Ishikawa (cell line): ENCODE data around the gene ENOPH1.

Experiments used
- CEBPB ChIP-seq: IDR thresholded peaks from 2 replicates; pipeline ENCODE4 v1.6.1; 2012
- CREB1 ChIP-seq: IDR thresholded peaks from 2 replicates; pipeline ENCODE4 v1.6.1; 2012; ENCODE audit warnings: low read depth
- EGR1 ChIP-seq: IDR thresholded peaks from 2 replicates; pipeline ENCODE4 v1.6.1; 2012
- EP300 ChIP-seq: IDR thresholded peaks from 2 replicates; pipeline ENCODE4 v1.6.1; 2012; ENCODE audit warnings: borderline replicate concordance
- FOXM1 ChIP-seq: IDR thresholded peaks from 2 replicates; pipeline ENCODE4 v1.6.1; 2012; ENCODE audit warnings: low read depth, borderline replicate concordance
- MAX ChIP-seq: IDR thresholded peaks from 2 replicates; pipeline ENCODE4 v1.6.1; 2012
- NFIC ChIP-seq: IDR thresholded peaks from 2 replicates; pipeline ENCODE4 v1.6.1; 2012
- RAD21 ChIP-seq: IDR thresholded peaks from 2 replicates; pipeline ENCODE4 v1.6.1; 2012; ENCODE audit warnings: low read depth
- REST ChIP-seq: IDR thresholded peaks from 2 replicates; pipeline ENCODE4 v1.6.1; 2012; ENCODE audit warnings: low read depth, mild to moderate bottlenecking
- TAF1 ChIP-seq: IDR thresholded peaks from 2 replicates; pipeline ENCODE4 v1.6.1; 2012; ENCODE audit warnings: low read depth, mild to moderate bottlenecking
- TCF12 ChIP-seq: IDR thresholded peaks from 2 replicates; pipeline ENCODE4 v1.6.1; 2012; ENCODE audit warnings: low read depth
- TEAD4 ChIP-seq: IDR thresholded peaks from 2 replicates; pipeline ENCODE4 v1.6.1; 2012
- YY1 ChIP-seq: IDR thresholded peaks from 2 replicates; pipeline ENCODE4 v1.6.1; 2012; ENCODE audit warnings: low read depth
- ZBTB7A ChIP-seq: IDR thresholded peaks from 2 replicates; pipeline ENCODE4 v1.6.1; 2012; ENCODE audit warnings: low read depth
- TF ChIP-seq, protein P1 (sequence below): IDR thresholded peaks from 2 replicates; pipeline ENCODE4 v1.6.1; 2012

Gene ENOPH1

DNA sequence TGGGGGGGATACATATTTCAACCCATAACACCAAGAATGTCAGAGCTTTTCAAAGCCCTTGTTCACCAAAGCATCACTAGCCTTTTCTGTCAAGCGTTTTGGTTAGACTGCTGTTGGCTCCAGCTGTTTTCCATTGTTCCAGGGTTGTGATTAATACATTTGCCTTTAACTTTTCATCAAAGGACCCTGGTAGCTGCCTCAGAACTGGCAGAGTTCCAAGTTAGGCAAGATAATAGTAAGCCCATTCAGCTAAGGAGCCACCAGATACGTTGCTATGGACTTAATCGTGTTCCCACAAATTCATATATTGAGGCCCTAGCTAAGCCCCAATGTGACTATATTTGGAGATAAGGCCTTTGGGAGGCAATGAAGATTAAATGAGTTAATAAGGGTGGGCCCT, 37.1 kb downstream of the ENOPH1 start:
- no peak for TF ChIP-seq EGR1
- TF ChIP-seq TAF1 = no peak
- TF ChIP-seq CREB1 = no peak
- TF ChIP-seq FOXM1 = no peak
- TF ChIP-seq, protein P1, sequence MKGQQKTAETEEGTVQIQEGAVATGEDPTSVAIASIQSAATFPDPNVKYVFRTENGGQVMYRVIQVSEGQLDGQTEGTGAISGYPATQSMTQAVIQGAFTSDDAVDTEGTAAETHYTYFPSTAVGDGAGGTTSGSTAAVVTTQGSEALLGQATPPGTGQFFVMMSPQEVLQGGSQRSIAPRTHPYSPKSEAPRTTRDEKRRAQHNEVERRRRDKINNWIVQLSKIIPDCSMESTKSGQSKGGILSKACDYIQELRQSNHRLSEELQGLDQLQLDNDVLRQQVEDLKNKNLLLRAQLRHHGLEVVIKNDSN = no peak
- no peak for TF ChIP-seq CEBPB
- TF ChIP-seq EP300 = no peak
- TF ChIP-seq TEAD4 = no peak
- no peak for TF ChIP-seq REST
- TF ChIP-seq MAX = no peak
- no peak for TF ChIP-seq TCF12
- no peak for TF ChIP-seq ZBTB7A
- TF ChIP-seq NFIC = no peak
- no peak for TF ChIP-seq RAD21

GRCh38 chr4:82469791-82470345, 39.5 kb downstream of the ENOPH1 start:
- TF ChIP-seq TAF1 (no peak), RAD21 (0 out of 2 replicates have a peak, but pooled peaks have one; percentile 2), CEBPB (no peak)

DNA sequence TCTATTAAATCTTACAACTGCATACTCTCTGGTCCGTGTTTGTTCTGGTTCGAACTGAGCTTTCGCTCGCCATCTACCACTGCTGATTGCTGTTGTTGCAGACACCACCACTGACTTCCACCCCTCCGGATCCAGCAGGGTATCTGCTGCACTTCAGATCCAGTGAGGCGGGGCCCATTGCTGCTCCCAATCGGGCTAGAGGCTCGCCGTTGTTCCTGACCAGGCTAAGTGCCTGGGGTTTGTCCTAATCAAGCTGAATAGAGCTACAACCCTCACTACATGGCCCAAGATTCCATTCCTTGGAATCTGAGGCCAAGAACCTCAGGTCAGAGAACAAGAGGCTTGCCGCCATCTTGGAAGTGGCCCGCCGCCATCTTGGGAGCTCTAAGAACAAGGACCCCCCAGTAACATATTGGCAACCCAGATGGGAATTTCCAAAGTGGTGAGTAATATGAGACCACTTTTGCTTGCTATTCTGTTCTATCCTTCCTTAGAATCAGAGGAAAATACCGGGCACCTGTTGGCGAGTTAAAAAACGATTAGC, 43.3 kb downstream of the ENOPH1 start:
- TF ChIP-seq CEBPB (no peak), RAD21 (no peak), MAX (no peak), NFIC (no peak), REST (no peak), FOXM1 (no peak), EP300 (no peak), EGR1 (no peak), TCF12 (no peak), TEAD4 (no peak), ZBTB7A (no peak), TAF1 (no peak), CREB1 (no peak)
- TF ChIP-seq, protein P1 = no peak

GRCh38 chr4:82479562-82479961, 49.2 kb downstream of the ENOPH1 start:
- no peak for TF ChIP-seq ZBTB7A
- TF ChIP-seq MAX = no peak
- no peak for TF ChIP-seq FOXM1
- no peak for TF ChIP-seq EP300
- no peak for TF ChIP-seq REST
- TF ChIP-seq, protein P1 = no peak
- TF ChIP-seq TEAD4 = no peak
- TF ChIP-seq NFIC = no peak
- no peak for TF ChIP-seq RAD21
- no peak for TF ChIP-seq EGR1
- TF ChIP-seq CREB1 = no peak
- no peak for TF ChIP-seq TCF12
- TF ChIP-seq CEBPB = no peak
- TF ChIP-seq YY1 = no peak
- no peak for TF ChIP-seq TAF1
